ENCODE measurements around the gene RIPK4. TPM values are rescaled to one million over a fixed set of nuclear protein-coding genes. Genes with fewer than 3 reads are reported as not detected.

RIPK4 gene
- total and polyA plus RNA-seq, 9 donors = 0.08 to 12.4 (median 0.90) TPM

GRCh38 chr21:41703857-41704501 lies 62.9 kb downstream of the RIPK4 start:
- no peak for DNase-seq
- intact Hi-C loops (cut with DNase I) = loop anchor here in 2 of 4 donors (5.0 to 10.0 kb wide), 2 partner anchors 51 to 133 kb away; no protein-coding TSS in a partner anchor

GRCh38 chr21:41701749-41702148 lies 65.1 kb downstream of the RIPK4 start:
- TF ChIP-seq EP300 (IDR thresholded peaks at IDR 0.05) (no peak), CTCF (IDR thresholded peaks at IDR 0.05) (no peak), POLR2A (IDR thresholded peaks at IDR 0.05) (no peak)
- Histone ChIP-seq H3K4me1 (ENCODE audit: insufficient read depth) (no peaks in the 10 kb centered on the region), H3K27ac (no peak overlapping the region), H3K9me3 (no peaks in the 10 kb centered on the region), H3K36me3 (no peaks in the 10 kb centered on the region), H3K4me3 (no peak overlapping the region), H3K27me3 (no peaks in the 10 kb centered on the region)
- intact Hi-C loops (cut with DNase I) = loop anchor here in 2 of 4 donors (5.0 to 10.0 kb wide), 2 partner anchors 53 to 136 kb away; no protein-coding TSS in a partner anchor
- WGBS, 3 donors = 83 to 94% (median 92%) methylated on average over 10 of the region's 10 CpGs
- DNase-seq = no peak

More at GRCh38 chr21:41703857-41704501, 62.9 kb downstream of the RIPK4 start:
- no peaks in the 10 kb centered on the region for H3K4me1 ChIP-seq (ENCODE audit: insufficient read depth)
- H3K27me3 ChIP-seq = no peaks in the 10 kb centered on the region
- no peaks in the 10 kb centered on the region for H3K36me3 ChIP-seq
- WGBS, 3 donors = 67 to 71% (median 71%) methylated on average over 18 of the region's 18 CpGs
- no peak overlapping the region for H3K4me3 ChIP-seq
- H3K9me3 ChIP-seq = no peaks in the 10 kb centered on the region
- TF ChIP-seq CTCF (IDR thresholded peaks at IDR 0.05) = no peak
- no peak for TF ChIP-seq EP300 (IDR thresholded peaks at IDR 0.05)
- TF ChIP-seq POLR2A (IDR thresholded peaks at IDR 0.05) = no peak
- no peak overlapping the region for H3K27ac ChIP-seq

- WGBS, 3 donors = 84 to 92% (median 86%) methylated on average over 10 of the region's 10 CpGs
- no peaks in the 10 kb centered on the region for H3K27me3 ChIP-seq
- no peaks in the 10 kb centered on the region for H3K4me1 ChIP-seq (ENCODE audit: insufficient read depth)
- no peak overlapping the region for H3K4me3 ChIP-seq
- TF ChIP-seq POLR2A (IDR thresholded peaks at IDR 0.05) (no peak), CTCF (IDR thresholded peaks at IDR 0.05) (no peak), EP300 (IDR thresholded peaks at IDR 0.05) (no peak)
- H3K36me3 ChIP-seq = no peaks in the 10 kb centered on the region
- no peak overlapping the region for H3K27ac ChIP-seq
- intact Hi-C loops (cut with DNase I) = no loop called here
- H3K9me3 ChIP-seq = no peaks in the 10 kb centered on the region
- no peak for DNase-seq
Observed at GRCh38 chr21:41699311-41699710, 67.5 kb downstream of the RIPK4 start.

GRCh38 chr21:41698071-41698470 lies 68.8 kb downstream of the RIPK4 start:
- Histone ChIP-seq H3K4me1 (ENCODE audit: insufficient read depth) (no peaks in the 10 kb centered on the region), H3K4me3 (no peak overlapping the region), H3K27me3 (no peaks in the 10 kb centered on the region), H3K27ac (no peak overlapping the region), H3K36me3 (no peaks in the 10 kb centered on the region), H3K9me3 (no peaks in the 10 kb centered on the region)
- intact Hi-C loops (cut with DNase I) = no loop called here
- 89 to 93% (median 90%) methylated on average over 11 of the region's 11 CpGs for WGBS, 3 donors
- TF ChIP-seq EP300 (IDR thresholded peaks at IDR 0.05) = no peak
- TF ChIP-seq CTCF (IDR thresholded peaks at IDR 0.05) = no peak
- no peak for TF ChIP-seq POLR2A (IDR thresholded peaks at IDR 0.05)
- no peak for DNase-seq

All from ovary (tissue), 9 donors.